A549 (cell line): ENCODE results near the gene GLIPR1L2.

Experiments
- BHLHE40 ChIP-seq: IDR thresholded peaks from 2 replicates; pipeline ENCODE4 v1.6.1; 2012; ENCODE audit warnings: low read depth, low read length, inconsistent platforms
- CBX8 ChIP-seq: fragments of 200-600 bp; sonication (generic); IDR thresholded peaks from 2 replicates; pipeline ENCODE4 v1.6.1; 2016
- CTCF ChIP-seq: fragments of >200 bp; sonication (Bioruptor Twin); formaldehyde crosslinking; IDR thresholded peaks from 3 replicates; pipeline ENCODE4 v1.5.1; 2016
- ELK1 ChIP-seq: fragments of 150-350 bp; IDR thresholded peaks from 2 replicates; pipeline ENCODE4 v1.6.1; 2014; ENCODE audit warnings: low read depth, mild to moderate bottlenecking, low read length
- HEYL ChIP-seq: fragments of 250-450 bp; sonication (Bioruptor Pico); IDR thresholded peaks from 2 replicates; pipeline ENCODE4 v1.8.0; 2021; ENCODE audit warnings: mild to moderate bottlenecking, moderate library complexity
- MAFK ChIP-seq: fragments of 450-650 bp; IDR thresholded peaks from 2 replicates; pipeline ENCODE4 v1.6.1; 2014; ENCODE audit not compliant: partially characterized antibody
- RNF2 ChIP-seq: fragments of 200-600 bp; sonication (generic); IDR thresholded peaks from 2 replicates; pipeline ENCODE4 v1.6.1; 2016; ENCODE audit warnings: low read depth, mild to moderate bottlenecking, antibody characterized with exemption, moderate library complexity, borderline replicate concordance

DNA sequence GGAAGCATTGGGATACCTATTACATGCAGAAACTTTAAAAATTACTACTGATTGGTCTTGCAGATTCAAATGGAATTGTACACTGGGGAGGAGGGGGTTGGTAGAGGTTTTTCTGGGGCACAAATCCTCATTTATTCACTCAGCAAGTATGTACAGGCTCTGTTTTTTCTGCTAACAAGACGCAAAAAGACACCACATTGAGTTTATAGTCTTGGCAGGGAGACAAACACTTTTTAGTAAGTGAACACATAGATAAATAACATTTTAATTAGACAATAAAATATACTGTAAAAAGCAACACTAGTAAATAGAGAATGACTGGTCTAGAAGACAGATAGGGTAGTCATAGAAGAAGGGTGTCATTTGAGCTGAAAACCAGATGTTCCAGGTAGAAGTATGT lies 23.8 kb downstream of the GLIPR1L2 start:
- TF ChIP-seq BHLHE40 (no peak), HEYL (no peak), CTCF (no peak), ELK1 (no peak), MAFK (no peak), RNF2 (no peak), CBX8 (no peak)
